Astrocyte of the cerebellum (primary cell): ENCODE results near the gene RNF175.

ENCODE experiments used
- DNase-seq: peaks from one replicate; pipeline ENCODE4 v3.0.0-alpha.2; 2011; ENCODE audit warnings: low read depth
- H3K4me3 ChIP-seq: 2 replicates; pipeline ENCODE4 v1.5.1; 2011; ENCODE audit warnings: mild to moderate bottlenecking, low read depth, low read length, moderate library complexity
- in situ Hi-C: cut with HindIII; loops from 2 replicates; pipeline ENCODE4 v1.10.0; 2017; ENCODE audit warnings: low sequenced_read_pairs
- TF ChIP-seq, protein P1 (sequence below): IDR thresholded peaks from 2 replicates; pipeline ENCODE4 v1.5.1; 2012; ENCODE audit warnings: low read length, low read depth, moderate library complexity, mild to moderate bottlenecking; ENCODE audit errors: missing control alignments

Gene RNF175

DNA sequence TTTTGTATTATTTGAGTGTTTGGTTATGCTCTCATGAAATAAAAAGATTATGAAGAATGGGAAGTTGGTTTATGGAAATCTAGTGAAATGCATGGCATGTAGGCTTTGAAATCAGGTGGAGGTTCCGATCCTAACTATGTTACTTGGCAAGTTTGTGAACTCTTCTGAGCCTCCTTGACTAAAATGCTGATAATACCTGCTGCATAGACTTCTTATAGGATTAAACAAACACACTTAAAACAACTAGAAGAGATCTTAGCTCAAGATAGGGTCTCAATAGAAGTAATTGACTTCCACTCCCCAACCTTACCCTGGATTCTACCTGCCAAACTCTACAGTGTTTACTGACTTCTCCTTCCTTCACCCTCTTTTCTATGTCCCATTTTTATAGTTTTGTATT lies 97.9 kb downstream of the RNF175 start:
- no peak for DNase-seq
- TF ChIP-seq, protein P1, sequence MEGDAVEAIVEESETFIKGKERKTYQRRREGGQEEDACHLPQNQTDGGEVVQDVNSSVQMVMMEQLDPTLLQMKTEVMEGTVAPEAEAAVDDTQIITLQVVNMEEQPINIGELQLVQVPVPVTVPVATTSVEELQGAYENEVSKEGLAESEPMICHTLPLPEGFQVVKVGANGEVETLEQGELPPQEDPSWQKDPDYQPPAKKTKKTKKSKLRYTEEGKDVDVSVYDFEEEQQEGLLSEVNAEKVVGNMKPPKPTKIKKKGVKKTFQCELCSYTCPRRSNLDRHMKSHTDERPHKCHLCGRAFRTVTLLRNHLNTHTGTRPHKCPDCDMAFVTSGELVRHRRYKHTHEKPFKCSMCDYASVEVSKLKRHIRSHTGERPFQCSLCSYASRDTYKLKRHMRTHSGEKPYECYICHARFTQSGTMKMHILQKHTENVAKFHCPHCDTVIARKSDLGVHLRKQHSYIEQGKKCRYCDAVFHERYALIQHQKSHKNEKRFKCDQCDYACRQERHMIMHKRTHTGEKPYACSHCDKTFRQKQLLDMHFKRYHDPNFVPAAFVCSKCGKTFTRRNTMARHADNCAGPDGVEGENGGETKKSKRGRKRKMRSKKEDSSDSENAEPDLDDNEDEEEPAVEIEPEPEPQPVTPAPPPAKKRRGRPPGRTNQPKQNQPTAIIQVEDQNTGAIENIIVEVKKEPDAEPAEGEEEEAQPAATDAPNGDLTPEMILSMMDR = no peak
- H3K4me3 ChIP-seq = no peak overlapping the region
- in situ Hi-C loops = no loop called here

DNA sequence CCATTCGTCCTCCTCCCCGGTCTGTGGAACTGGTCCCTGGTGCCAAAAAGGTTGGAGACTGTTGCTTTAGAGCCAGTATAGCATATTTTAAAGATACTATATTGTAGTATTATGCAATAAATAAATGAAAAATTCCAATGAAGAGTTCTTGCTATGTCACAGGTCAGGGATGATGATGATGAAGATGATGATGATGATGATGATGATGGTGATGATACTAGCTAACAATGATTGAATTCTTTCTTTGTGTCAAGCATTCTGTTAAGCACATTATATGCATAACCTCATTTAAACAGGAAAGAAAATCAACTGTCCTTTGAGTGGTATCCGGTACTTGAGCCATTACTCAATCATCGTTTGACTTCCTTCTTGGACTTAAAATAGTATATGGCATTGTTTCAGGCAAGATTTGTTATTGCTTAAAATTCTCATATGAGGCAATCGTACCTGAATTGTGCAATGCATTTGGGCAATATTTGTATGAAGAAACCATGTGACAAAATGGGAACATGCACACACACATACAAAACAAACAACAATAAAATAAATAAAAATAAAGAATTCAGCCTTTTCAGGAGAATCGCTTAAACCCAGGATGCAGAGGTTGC lies 98.5 kb downstream of the RNF175 start:
- in situ Hi-C loops = no loop called here
- TF ChIP-seq, protein P1 = no peak
- DNase-seq = no peak
- H3K4me3 ChIP-seq = no peak overlapping the region
